Osteocyte (in vitro differentiated cells): ENCODE data around the gene PMEPA1. TPM values are rescaled to one million over a fixed set of nuclear protein-coding genes. Genes with fewer than 3 reads are reported as not detected.

ENCODE experiments used
- DNase-seq: peaks from one replicate; pipeline ENCODE4 v3.0.0; 2021; ENCODE audit warnings: mixed read lengths; ENCODE audit not compliant: unreplicated experiment; ENCODE audit errors: extremely low spot score
- H3K27ac Mint-ChIP-seq: one replicate; pipeline ENCODE4 v1.8.0; 2021; ENCODE audit warnings: mild to moderate bottlenecking, mixed read lengths; ENCODE audit not compliant: unreplicated experiment
- H3K27me3 Mint-ChIP-seq: one replicate; pipeline ENCODE4 v1.8.0; 2021; ENCODE audit warnings: mixed read lengths; ENCODE audit not compliant: unreplicated experiment
- H3K36me3 Mint-ChIP-seq: one replicate; pipeline ENCODE4 v1.8.0; 2021; ENCODE audit warnings: mixed read lengths; ENCODE audit not compliant: unreplicated experiment
- H3K4me1 Mint-ChIP-seq: one replicate; pipeline ENCODE4 v1.8.0; 2021; ENCODE audit warnings: mixed read lengths; ENCODE audit not compliant: unreplicated experiment
- H3K4me3 Mint-ChIP-seq: one replicate; pipeline ENCODE4 v1.8.0; 2021; ENCODE audit warnings: mild to moderate bottlenecking, moderate library complexity, mixed read lengths; ENCODE audit not compliant: unreplicated experiment
- H3K9me3 Mint-ChIP-seq: one replicate; pipeline ENCODE4 v1.8.0; 2021; ENCODE audit warnings: mixed read lengths; ENCODE audit not compliant: unreplicated experiment
- CTCF ChIP-seq: fragments of 200-600 bp; sonication (generic); IDR thresholded peaks from 2 replicates; pipeline ENCODE4 v1.5.0; 2021; ENCODE audit warnings: antibody characterized with exemption, mild to moderate bottlenecking, moderate library complexity
- total RNA-seq: library from RNA; stranded (reverse); gene quantifications from 2 replicates; pipeline ENCODE4 v1.2.1, GENCODE V29; 2021

PMEPA1 gene
- total RNA-seq, 1 donor from 2014 or later, result 24.1 TPM

GRCh38 chr20:57663681-57664451 lies 45.9 kb downstream of the PMEPA1 start:
- Mint-ChIP-seq H3K27me3 (no peaks in the 10 kb centered on the region), H3K9me3 (no peaks in the 10 kb centered on the region), H3K4me3 (no peak overlapping the region), H3K4me1 (no peaks in the 10 kb centered on the region), H3K36me3 (peaks cover 6% of the 10 kb centered on the region), H3K27ac (no peak overlapping the region)
- no peak for DNase-seq
- TF ChIP-seq CTCF, result no peak

DNA sequence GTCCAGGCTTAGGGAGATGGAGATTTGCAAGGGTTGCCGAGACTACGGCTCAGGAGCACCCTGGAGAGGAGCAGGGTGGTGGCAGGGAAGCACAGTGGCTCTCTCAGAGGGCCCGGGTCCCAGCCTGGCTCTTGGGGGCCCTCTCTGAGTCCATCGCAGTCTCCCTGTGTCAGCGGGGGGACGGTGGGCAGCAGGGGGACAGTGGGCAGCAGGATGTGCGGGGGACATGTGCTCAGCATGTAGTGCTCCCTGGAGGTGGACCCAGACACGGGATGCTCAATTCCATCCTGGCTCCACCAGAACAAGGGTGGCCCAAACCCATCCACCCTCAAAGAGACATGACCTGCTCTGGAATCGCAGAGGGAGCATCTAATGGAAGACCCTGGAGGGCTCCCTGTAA lies 46.6 kb downstream of the PMEPA1 start:
- Mint-ChIP-seq H3K36me3 (peaks cover 9% of the 10 kb centered on the region), H3K4me3 (no peak overlapping the region), H3K27ac (no peak overlapping the region), H3K4me1 (no peaks in the 10 kb centered on the region), H3K9me3 (no peaks in the 10 kb centered on the region), H3K27me3 (no peaks in the 10 kb centered on the region)
- TF ChIP-seq CTCF, result no peak
- no peak for DNase-seq

DNA sequence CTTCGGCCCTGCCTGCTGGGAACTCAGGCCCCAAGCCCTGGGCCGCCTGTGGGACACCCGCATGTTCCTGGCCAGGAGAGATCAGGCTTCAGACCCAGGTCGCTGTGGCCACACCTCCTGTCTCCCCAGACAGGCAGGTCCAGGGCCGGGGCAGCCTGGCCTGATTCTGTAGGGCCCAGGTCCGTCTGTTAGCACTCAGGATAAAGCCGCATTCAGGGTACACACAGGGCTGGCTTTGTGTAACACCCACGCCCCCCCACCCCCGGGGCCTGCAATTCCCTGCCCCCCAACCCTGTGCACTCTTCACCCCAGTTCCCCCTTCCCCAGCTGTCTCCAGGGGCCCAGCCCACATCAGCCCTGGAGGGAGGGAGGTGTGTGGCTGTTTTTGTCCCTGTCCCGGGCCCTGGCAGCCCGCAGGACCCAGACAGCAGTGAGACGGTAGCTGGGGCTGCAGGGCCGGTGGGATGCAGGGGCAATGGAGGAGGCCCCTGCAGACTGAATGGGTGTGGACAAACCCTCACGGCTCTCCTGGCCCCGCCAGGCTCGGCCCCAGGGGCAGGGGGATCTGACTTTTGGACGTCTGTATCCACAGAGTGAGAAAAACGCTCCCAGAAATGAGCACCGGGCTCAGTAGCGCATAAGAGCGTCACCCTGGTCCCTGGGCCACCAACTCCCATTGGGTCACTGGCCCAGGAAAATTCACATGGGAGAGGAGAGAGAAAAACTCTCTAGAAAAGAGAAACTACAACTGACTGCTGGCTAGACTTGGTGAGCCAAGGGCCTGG lies 47.2 kb downstream of the PMEPA1 start:
- no peaks in the 10 kb centered on the region for H3K9me3 Mint-ChIP-seq
- no peak for TF ChIP-seq CTCF
- H3K27ac Mint-ChIP-seq, result no peak overlapping the region
- no peak for DNase-seq
- no peaks in the 10 kb centered on the region for H3K4me1 Mint-ChIP-seq
- H3K27me3 Mint-ChIP-seq, result no peaks in the 10 kb centered on the region
- H3K4me3 Mint-ChIP-seq, result no peak overlapping the region
- H3K36me3 Mint-ChIP-seq, result peaks cover 12% of the 10 kb centered on the region

GRCh38 chr20:57661746-57662455 lies 47.9 kb downstream of the PMEPA1 start:
- Mint-ChIP-seq H3K27me3 (no peaks in the 10 kb centered on the region), H3K4me3 (no peak overlapping the region), H3K27ac (no peak overlapping the region), H3K4me1 (no peaks in the 10 kb centered on the region), H3K9me3 (no peaks in the 10 kb centered on the region), H3K36me3 (peaks cover 16% of the 10 kb centered on the region)
- no peak for DNase-seq
- TF ChIP-seq CTCF, result no peak
